Ovary (tissue), 3 donors: ENCODE measurements around the gene PDLIM7.

Experiments used
- POLR2A ChIP-seq: fragments of 450-650 bp; IDR thresholded peaks from one replicate; pipeline ENCODE4 v1.6.1; 2017; ENCODE audit warnings: antibody characterized with exemption, mild to moderate bottlenecking, moderate library complexity
- TF ChIP-seq, protein P1 (sequence below), 3 donors: fragments of 450-650 bp in 2 of 3; fragments of 200-600 bp in 1 of 3; IDR thresholded peaks; one replicate each; pipeline versions ENCODE4 v1.5.1 to v1.8.0; 2016 to 2022; ENCODE audit warnings: antibody characterized with exemption in 3 of 3, mild to moderate bottlenecking in 1 of 3
- donor health status: DM: no; HTN: no; CAD: no.

DNA sequence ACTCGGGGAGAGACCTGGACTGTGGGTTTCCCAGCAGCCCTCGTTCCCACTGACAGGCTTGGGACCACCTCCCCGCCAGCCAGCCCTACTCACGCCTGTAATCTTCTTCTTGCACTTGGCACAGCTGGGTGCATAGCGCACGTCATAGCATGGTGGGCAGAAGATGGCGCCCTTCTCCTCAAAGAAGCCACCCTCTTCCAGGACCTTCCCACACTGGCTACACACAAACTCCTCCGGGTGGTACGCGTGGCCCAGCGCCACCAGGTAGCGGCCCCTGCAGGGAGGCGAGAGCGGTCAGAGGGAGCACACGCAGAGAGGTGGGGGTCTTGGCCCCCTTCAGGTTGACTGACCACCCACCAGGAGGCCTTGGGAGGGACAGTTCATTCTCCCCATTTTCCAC lies 9.4 kb downstream of the PDLIM7 start:
- TF ChIP-seq, protein P1, sequence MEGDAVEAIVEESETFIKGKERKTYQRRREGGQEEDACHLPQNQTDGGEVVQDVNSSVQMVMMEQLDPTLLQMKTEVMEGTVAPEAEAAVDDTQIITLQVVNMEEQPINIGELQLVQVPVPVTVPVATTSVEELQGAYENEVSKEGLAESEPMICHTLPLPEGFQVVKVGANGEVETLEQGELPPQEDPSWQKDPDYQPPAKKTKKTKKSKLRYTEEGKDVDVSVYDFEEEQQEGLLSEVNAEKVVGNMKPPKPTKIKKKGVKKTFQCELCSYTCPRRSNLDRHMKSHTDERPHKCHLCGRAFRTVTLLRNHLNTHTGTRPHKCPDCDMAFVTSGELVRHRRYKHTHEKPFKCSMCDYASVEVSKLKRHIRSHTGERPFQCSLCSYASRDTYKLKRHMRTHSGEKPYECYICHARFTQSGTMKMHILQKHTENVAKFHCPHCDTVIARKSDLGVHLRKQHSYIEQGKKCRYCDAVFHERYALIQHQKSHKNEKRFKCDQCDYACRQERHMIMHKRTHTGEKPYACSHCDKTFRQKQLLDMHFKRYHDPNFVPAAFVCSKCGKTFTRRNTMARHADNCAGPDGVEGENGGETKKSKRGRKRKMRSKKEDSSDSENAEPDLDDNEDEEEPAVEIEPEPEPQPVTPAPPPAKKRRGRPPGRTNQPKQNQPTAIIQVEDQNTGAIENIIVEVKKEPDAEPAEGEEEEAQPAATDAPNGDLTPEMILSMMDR (IDR thresholded peaks at IDR 0.05), result no peak
- no peak for TF ChIP-seq POLR2A
